Dedifferentiated amniotic fluid mesenchymal stem cell (primary cell): ENCODE data around the gene HAUS3.
"Not testable (repeated sequence)": the region's sequence is repeated elsewhere in the genome, so short reads cannot be mapped to it uniquely, and the experiment has no call there.

ENCODE experiments used
- DNase-seq: peaks from one replicate; pipeline ENCODE4 v3.0.0-alpha.2; 2016; ENCODE audit errors: extremely low spot score

Gene HAUS3

GRCh38 chr4:2251795-2252529 is 10.0 kb upstream of the HAUS3 start:
- DNase-seq, result no peak

DNA sequence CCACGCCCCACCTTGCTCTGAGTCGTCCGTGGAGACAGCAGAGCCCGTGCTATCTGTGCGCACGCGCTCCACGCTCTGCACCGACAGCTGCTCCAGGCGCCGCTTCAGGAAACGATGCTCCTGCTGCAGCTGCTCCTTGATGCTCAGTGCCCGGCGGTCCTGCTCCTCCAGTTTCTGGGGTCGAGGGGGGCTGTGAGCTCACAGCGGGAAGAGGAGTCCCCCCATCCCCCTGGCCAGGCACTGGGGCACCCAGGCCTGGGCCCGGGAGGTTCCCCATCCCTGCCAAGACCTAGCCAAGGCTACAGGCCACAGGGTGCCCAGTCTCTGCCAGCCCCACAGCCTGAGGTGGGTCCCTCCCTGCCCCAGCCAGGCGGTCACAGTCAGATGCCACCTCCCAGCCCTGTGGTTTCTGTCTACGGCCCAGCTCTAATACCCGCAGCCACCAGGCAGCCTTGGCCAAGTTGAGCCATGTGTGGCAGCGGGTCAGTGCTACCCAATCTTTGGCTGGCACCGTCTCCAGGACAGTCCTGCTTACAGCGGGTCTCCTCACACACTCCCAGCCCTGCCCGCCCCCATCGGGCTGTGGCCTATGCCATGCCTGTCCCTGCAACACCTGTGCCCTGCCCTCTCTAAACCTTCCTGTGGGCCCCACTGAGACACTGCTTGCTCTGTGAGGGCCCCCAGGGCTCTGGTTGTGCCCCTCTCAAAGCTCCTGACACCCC is 9.3 kb upstream of the HAUS3 start:
- no peak for DNase-seq

DNA sequence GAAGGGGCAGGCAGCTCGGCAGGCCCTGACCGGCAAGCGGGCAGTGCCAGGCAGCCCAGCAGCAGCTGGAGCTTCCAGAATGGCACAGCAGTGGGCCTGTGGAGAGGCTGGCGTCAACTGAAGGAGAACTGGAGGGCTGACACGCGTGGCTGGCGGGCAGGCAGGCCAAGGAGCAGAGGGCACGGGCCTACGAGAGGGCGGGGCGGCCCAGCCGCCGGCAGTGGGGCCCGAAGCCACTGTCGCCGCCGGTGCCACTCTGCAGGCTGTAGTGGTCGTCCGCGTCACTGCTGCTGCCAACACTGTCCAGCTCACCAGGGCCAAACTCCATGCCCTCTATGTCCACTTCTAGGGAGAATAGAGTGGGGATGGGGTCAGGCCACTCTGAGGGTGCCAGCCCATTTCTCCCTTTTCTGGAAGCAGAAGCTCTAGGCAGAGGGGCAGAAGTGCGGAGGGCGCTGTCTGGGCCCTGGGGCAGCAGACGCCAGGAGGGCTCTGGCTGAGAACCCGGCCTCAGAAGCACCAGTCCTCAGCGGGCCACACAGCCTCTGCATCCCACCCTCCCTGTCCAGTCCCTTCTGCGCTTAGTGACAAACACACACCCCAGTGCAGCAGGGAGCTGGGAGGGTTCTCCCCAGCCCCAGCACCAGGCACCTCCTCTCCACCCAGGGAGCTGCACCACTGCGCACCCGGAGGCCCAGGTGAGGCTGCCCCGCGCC is 8.6 kb upstream of the HAUS3 start:
- DNase-seq, result no peak

GRCh38 chr4:2249526-2250356 is 7.8 kb upstream of the HAUS3 start:
- no peak for DNase-seq

DNA sequence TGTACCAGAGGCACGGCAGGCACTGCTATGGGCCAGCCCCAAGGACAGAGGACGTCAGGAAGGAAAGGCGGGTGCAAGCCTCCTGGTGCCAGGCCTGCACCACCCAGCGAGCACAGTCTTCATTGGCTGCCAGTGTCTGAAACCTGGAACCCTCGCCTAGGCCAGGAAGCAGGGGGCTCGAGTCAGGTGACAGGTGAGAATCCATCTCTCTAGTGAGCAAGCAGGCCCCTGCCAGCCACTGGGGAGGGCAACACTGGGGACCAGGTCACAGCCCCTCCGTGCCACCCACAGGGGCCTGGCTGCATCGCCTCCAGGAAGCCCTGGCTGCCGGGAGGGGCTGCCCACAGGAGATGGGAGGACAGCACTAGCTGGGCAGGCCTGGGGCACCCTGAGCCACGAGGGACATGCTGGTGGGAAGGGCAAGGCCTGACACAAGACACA is 6.9 kb upstream of the HAUS3 start:
- DNase-seq, result no peak

DNA sequence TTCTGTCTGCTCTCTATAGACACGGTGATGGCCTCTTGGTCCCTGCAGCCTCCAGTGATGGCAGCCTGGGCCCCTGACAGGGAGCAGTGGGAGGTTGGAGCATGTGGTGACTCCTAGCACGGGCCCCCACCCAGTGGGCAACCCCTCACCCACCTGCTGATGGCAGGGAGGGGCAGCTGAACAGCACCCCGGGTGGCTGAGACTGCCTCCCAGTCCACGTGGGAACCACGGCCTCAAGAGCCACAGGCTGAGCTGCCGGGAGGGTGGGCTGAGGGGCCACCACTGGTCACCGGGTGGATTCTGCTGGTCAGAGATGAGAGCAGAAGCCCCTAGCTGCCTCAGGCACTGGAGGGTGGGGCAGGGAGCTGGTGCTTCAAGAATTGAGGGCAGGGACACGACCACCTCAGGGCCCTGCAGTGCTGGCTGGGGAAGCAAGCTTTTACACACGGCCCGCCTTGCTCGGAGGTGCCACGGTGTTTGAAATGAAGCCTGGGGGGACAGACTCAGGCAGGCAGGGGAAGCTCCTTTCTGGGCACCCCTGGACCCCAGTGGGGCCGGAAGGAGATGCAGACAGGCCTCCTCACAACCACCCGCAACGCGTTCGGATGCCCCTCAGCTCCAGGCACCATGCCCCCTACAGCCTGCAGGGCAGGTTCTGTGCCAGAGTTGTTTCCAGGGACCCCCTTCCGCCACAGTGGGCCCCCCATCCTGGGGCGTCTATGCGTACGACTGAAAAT is 6.3 kb upstream of the HAUS3 start:
- no peak for DNase-seq

- DNase-seq, result no peak
Measured at GRCh38 chr4:2247128-2248043, 5.5 kb upstream of the HAUS3 start.

DNA sequence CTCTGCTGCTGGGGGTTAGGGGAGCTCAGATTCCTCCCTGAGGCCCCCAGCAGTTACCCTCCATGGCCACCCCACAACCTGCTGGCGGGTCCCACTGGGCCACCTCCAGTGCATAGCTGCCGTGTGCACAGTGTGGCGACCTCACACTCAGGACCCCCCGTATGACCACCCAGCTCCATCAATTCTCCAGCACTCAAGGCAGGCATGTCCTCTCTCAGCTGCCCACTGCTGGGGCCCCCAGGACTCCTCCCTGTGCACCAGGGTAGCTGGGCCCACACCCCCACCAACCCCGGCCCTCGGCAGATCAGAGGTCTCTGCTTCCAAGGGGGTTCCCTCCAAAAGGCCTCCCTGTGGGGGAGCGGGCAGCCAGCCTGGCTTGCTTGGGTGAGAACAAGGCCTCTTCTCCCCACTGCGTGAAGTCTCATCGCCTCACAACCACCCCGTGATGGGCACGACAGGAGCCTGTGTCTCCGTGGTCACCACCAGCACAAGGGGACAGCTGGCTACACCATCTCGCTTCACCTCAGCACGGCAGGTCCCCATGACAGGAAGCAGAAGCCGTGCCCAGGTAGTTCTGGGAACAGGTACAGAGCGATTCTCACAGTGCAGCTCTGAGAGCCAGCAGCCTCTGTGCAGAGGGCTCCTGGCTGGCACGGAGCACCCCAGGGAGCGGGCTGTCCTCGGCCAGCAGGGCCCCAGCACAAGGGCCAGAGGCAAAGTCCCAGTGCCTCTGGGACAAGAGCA is 4.6 kb upstream of the HAUS3 start:
- DNase-seq, result no peak

DNA sequence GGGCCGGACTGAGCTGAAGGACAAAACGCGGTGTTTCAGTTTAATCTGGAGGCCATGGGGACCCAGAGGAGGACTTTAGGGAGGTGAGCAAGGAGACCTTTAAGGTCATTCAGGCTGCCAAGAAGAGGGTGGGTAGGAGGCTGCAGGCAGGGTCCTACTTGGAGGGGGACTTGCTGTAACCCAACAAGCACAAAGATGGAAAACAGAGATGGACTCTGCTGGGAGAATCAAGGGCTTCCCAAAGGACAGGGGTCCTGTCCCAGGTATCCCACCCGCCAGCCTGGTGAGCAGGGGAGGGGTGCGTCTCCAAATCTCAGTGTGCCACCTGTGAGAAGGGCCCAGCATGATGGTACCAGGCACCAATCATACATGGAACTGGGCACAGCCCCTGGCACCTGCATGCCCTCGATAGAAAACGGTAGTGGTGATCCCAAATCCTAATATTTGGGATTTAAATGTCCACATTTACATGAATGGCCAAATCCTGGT is 3.9 kb upstream of the HAUS3 start:
- DNase-seq, result no peak

DNA sequence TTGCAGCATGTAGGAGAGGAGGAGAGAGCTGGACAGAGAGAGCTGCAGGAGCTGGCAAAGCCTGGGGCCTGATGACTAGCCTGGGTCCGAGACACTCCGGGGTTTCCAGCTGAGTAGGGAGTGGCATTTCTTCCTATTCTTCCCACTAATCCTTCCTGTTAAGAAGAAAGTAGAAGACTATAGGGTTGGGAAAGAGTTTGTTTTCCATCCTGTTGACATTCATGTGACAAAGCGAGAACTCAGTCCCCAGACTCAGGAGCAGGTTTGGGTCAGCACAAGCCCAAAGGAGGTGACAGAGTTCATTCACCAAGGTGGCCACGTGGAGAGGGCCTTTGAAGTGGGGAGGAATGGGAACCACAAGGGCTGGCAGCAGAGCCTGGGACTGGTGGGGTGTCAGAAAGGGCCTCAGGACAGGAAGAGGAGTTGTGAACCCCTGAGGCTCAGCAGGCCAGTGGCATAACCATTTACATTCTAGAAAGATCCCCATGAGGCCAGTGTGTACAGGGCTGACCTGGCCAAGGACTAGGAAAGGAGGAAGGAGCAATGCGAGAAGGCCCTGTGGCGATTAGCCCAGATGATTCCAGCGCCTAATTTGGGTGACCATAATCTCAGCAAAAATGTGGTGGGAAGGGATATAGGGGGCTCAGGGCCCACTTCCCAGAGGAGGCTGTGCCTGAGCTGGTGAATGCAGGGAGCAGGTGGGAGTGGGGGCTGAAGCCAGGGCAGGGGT is 3.3 kb upstream of the HAUS3 start:
- no peak for DNase-seq

GRCh38 chr4:2243681-2244380 is 1.9 kb upstream of the HAUS3 start:
- DNase-seq, result no peak

GRCh38 chr4:2241003-2241402 is 918 bp downstream of the HAUS3 start:
- DNase-seq, result no peak

- no peak for DNase-seq
Measured at GRCh38 chr4:2236944-2237666, 4.8 kb downstream of the HAUS3 start.

DNA sequence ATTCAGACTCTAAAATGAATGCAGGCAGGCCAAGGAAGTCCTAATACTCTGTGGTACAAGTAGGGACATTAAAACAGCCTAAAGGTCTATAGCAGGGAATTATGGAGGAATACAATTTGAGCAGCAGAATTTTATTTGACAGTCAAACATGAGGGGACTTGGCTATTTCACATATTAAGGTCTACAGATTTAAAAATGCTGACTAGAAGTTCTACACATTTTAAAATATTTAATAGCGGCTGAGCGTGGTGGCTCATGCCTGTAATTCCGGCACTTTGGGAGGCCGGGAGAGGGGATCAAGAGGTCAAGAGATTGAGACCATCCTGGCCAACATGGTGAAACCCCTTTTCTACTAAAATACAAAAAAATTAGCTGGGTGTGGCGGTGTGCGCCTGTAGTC is 10.8 kb downstream of the HAUS3 start:
- no peak for DNase-seq

GRCh38 chr4:2226261-2226660 is 15.7 kb downstream of the HAUS3 start:
- DNase-seq, result no peak

DNA sequence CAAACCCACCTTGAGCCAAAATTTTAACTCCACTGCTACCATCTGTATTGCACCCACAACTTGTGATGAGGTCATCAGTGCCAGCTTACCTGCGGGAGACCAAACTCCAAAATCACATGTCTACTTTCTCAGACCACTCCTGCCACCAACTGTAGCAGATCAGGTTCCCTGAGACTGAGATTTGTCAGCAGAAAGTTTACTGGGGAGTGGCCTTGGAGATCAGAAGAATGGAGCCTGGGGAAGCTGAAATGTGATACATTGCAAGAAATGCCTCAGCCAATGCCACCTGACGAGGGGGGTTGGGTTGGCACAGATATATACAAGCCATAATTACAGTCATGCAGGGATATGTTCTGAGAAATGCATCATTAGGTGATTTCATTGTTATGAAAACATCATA is 19.1 kb downstream of the HAUS3 start:
- DNase-seq, result no peak

GRCh38 chr4:2221378-2221777 is 20.5 kb downstream of the HAUS3 start:
- not testable (repeated sequence) for DNase-seq
